ENCODE measurements around the gene KLF16.

Gene KLF16

GRCh38 chr19:1822210-1822609, 41.2 kb downstream of the KLF16 start:
- DNase-seq (ENCODE audit: low read depth), result no peak

GRCh38 chr19:1819341-1820255, 43.8 kb downstream of the KLF16 start:
- DNase-seq (ENCODE audit: low read depth), result no peak

- DNase-seq (ENCODE audit: low read depth), result no peak
Measured at GRCh38 chr19:1818549-1819195, 44.7 kb downstream of the KLF16 start.

GRCh38 chr19:1817553-1818179, 45.7 kb downstream of the KLF16 start:
- no peak for DNase-seq (ENCODE audit: low read depth)

- DNase-seq (ENCODE audit: low read depth), result no peak
Measured at GRCh38 chr19:1816530-1817298, 46.7 kb downstream of the KLF16 start.

GRCh38 chr19:1815605-1816529, 47.5 kb downstream of the KLF16 start:
- no peak for DNase-seq (ENCODE audit: low read depth)

- DNase-seq (ENCODE audit: low read depth), result no peak
Measured at GRCh38 chr19:1814833-1815604, 48.4 kb downstream of the KLF16 start.

GRCh38 chr19:1814391-1814790, 49.0 kb downstream of the KLF16 start:
- no peak for DNase-seq (ENCODE audit: low read depth)

- DNase-seq (ENCODE audit: low read depth), result no peak
Measured at GRCh38 chr19:1813192-1814182, 49.9 kb downstream of the KLF16 start.

GRCh38 chr19:1812426-1813191, 50.8 kb downstream of the KLF16 start:
- peak; percentile 71 for DNase-seq (ENCODE audit: low read depth)

- no peak for DNase-seq (ENCODE audit: low read depth)
Measured at GRCh38 chr19:1811942-1812425, 51.4 kb downstream of the KLF16 start, which contains the start of gene ATP8B3. TSS of gene ATP8B3 (minus strand) at chr19:1812276. CDS start at chr19:1811736, 540 bp downstream.

- peak; percentile 19 for DNase-seq (ENCODE audit: low read depth)
Measured at GRCh38 chr19:1811472-1811894, 51.9 kb downstream of the KLF16 start.

- DNase-seq (ENCODE audit: low read depth), result no peak
Measured at GRCh38 chr19:1810439-1811160, 52.8 kb downstream of the KLF16 start.

- no peak for DNase-seq (ENCODE audit: low read depth)
Measured at GRCh38 chr19:1809678-1810077, 53.7 kb downstream of the KLF16 start.

- DNase-seq (ENCODE audit: low read depth), result no peak
Measured at GRCh38 chr19:1808395-1808731, 55.0 kb downstream of the KLF16 start.

GRCh38 chr19:1807695-1808394, 55.5 kb downstream of the KLF16 start:
- no peak for DNase-seq (ENCODE audit: low read depth)

All from stimulated activated CD8-positive, alpha-beta memory T cell treated with anti-CD3 and anti-CD28 coated beads, Interleukin-4, amount 100 ng/mL, for 24 hours (primary cell).